Osteocyte (in vitro differentiated cells): ENCODE results near the gene CUL9. TPM values are rescaled to one million over a fixed set of nuclear protein-coding genes. Genes with fewer than 3 reads are reported as not detected.

Source experiments
- DNase-seq: peaks from one replicate; pipeline ENCODE4 v3.0.0; 2021; ENCODE audit warnings: mixed read lengths; ENCODE audit not compliant: unreplicated experiment; ENCODE audit errors: extremely low spot score
- H3K27ac Mint-ChIP-seq: one replicate; pipeline ENCODE4 v1.8.0; 2021; ENCODE audit warnings: mild to moderate bottlenecking, mixed read lengths; ENCODE audit not compliant: unreplicated experiment
- H3K27me3 Mint-ChIP-seq: one replicate; pipeline ENCODE4 v1.8.0; 2021; ENCODE audit warnings: mixed read lengths; ENCODE audit not compliant: unreplicated experiment
- H3K36me3 Mint-ChIP-seq: one replicate; pipeline ENCODE4 v1.8.0; 2021; ENCODE audit warnings: mixed read lengths; ENCODE audit not compliant: unreplicated experiment
- H3K4me1 Mint-ChIP-seq: one replicate; pipeline ENCODE4 v1.8.0; 2021; ENCODE audit warnings: mixed read lengths; ENCODE audit not compliant: unreplicated experiment
- H3K4me3 Mint-ChIP-seq: one replicate; pipeline ENCODE4 v1.8.0; 2021; ENCODE audit warnings: mild to moderate bottlenecking, moderate library complexity, mixed read lengths; ENCODE audit not compliant: unreplicated experiment
- H3K9me3 Mint-ChIP-seq: one replicate; pipeline ENCODE4 v1.8.0; 2021; ENCODE audit warnings: mixed read lengths; ENCODE audit not compliant: unreplicated experiment
- CTCF ChIP-seq: fragments of 200-600 bp; sonication (generic); IDR thresholded peaks from 2 replicates; pipeline ENCODE4 v1.5.0; 2021; ENCODE audit warnings: antibody characterized with exemption, mild to moderate bottlenecking, moderate library complexity
- total RNA-seq: library from RNA; stranded (reverse); gene quantifications from 2 replicates; pipeline ENCODE4 v1.2.1, GENCODE V29; 2021

Gene CUL9
- total RNA-seq, 1 donor from 2014 or later, result 39.5 TPM

- no peak for DNase-seq
- Mint-ChIP-seq H3K9me3 (no peaks in the 10 kb centered on the region), H3K36me3 (peaks cover 22% of the 10 kb centered on the region), H3K27me3 (no peaks in the 10 kb centered on the region), H3K27ac (no peak overlapping the region), H3K4me1 (peaks cover 33% of the 10 kb centered on the region), H3K4me3 (no peak overlapping the region)
- no peak for TF ChIP-seq CTCF
Measured at GRCh38 chr6:43178150-43178549, 3.8 kb upstream of the CUL9 start.

- H3K27ac Mint-ChIP-seq, result no peak overlapping the region
- no peak for TF ChIP-seq CTCF
- no peak for DNase-seq
- peaks cover 30% of the 10 kb centered on the region for H3K4me1 Mint-ChIP-seq
- peaks cover 25% of the 10 kb centered on the region for H3K36me3 Mint-ChIP-seq
- no peaks in the 10 kb centered on the region for H3K27me3 Mint-ChIP-seq
- no peaks in the 10 kb centered on the region for H3K9me3 Mint-ChIP-seq
- no peak overlapping the region for H3K4me3 Mint-ChIP-seq
Measured at GRCh38 chr6:43178951-43179830, 2.8 kb upstream of the CUL9 start.

GRCh38 chr6:43180058-43180457 lies 1.9 kb upstream of the CUL9 start:
- DNase-seq, result no peak
- no peaks in the 10 kb centered on the region for H3K9me3 Mint-ChIP-seq
- H3K36me3 Mint-ChIP-seq, result peaks cover 22% of the 10 kb centered on the region
- TF ChIP-seq CTCF, result no peak
- H3K4me1 Mint-ChIP-seq, result peaks cover 29% of the 10 kb centered on the region
- peak overlapping the region; percentile 72 for H3K27ac Mint-ChIP-seq
- no peak overlapping the region for H3K4me3 Mint-ChIP-seq
- no peaks in the 10 kb centered on the region for H3K27me3 Mint-ChIP-seq

GRCh38 chr6:43180985-43181384 lies 1.0 kb upstream of the CUL9 start:
- no peak for TF ChIP-seq CTCF
- H3K36me3 Mint-ChIP-seq, result peaks cover 16% of the 10 kb centered on the region
- no peaks in the 10 kb centered on the region for H3K27me3 Mint-ChIP-seq
- no peaks in the 10 kb centered on the region for H3K9me3 Mint-ChIP-seq
- H3K27ac Mint-ChIP-seq, result peak overlapping the region; percentile 90
- DNase-seq, result no peak
- peak overlapping the region; percentile 93 for H3K4me3 Mint-ChIP-seq
- H3K4me1 Mint-ChIP-seq, result peaks cover 27% of the 10 kb centered on the region

- Mint-ChIP-seq H3K4me3 (peak overlapping the region; percentile 93), H3K27me3 (no peaks in the 10 kb centered on the region), H3K36me3 (peaks cover 18% of the 10 kb centered on the region), H3K9me3 (no peaks in the 10 kb centered on the region), H3K27ac (peak overlapping the region; percentile 90), H3K4me1 (peaks cover 27% of the 10 kb centered on the region)
- TF ChIP-seq CTCF, result no peak
- no peak for DNase-seq
Measured at GRCh38 chr6:43181621-43181941, 415 bp upstream of the CUL9 start.
